WERI-Rb-1 (cell line): ENCODE results near the gene GGT6.
"Not testable (repeated sequence)": the region's sequence is repeated elsewhere in the genome, so short reads cannot be mapped to it uniquely, and the experiment has no call there.

ENCODE experiments used
- DNase-seq: peaks from one replicate; pipeline ENCODE4 v3.0.0-alpha.2; 2020
- H3K27ac ChIP-seq: fragments of 250-450 bp; sonication (Bioruptor Pico); 2 replicates; pipeline ENCODE4 v1.5.1; 2020; ENCODE audit warnings: mild to moderate bottlenecking, moderate library complexity
- H3K27me3 ChIP-seq: fragments of 250-450 bp; sonication (Bioruptor Pico); 2 replicates; pipeline ENCODE4 v1.5.1; 2021; ENCODE audit warnings: mild to moderate bottlenecking, low read depth, moderate library complexity; ENCODE audit not compliant: insufficient read depth, severe bottlenecking
- H3K36me3 ChIP-seq: fragments of 250-450 bp; sonication (Bioruptor Pico); 2 replicates; pipeline ENCODE4 v1.5.1; 2020; ENCODE audit warnings: mild to moderate bottlenecking, moderate library complexity
- H3K4me3 ChIP-seq: 2 replicates; pipeline ENCODE4 v1.5.1; 2011; ENCODE audit warnings: low read depth, mild to moderate bottlenecking, control low read depth, low read length
- H3K9me3 ChIP-seq: fragments of 250-450 bp; sonication (Bioruptor Pico); 2 replicates; pipeline ENCODE4 v1.5.1; 2021; ENCODE audit warnings: mild to moderate bottlenecking, moderate library complexity; ENCODE audit not compliant: severe bottlenecking
- CTCF ChIP-seq: IDR thresholded peaks from 2 replicates; pipeline ENCODE4 v1.5.1; 2011; ENCODE audit warnings: low read depth, mild to moderate bottlenecking, control low read depth, inconsistent platforms, low read length

The GGT6 gene

GRCh38 chr17:4583206-4583605, 22.8 kb upstream of the GGT6 start:
- H3K4me3 ChIP-seq = peak overlapping the region; percentile 53
- no peak overlapping the region for H3K27ac ChIP-seq
- no peak for TF ChIP-seq CTCF
- no peak for DNase-seq
- H3K9me3 ChIP-seq = no peaks in the 10 kb centered on the region
- no peaks in the 10 kb centered on the region for H3K27me3 ChIP-seq
- no peaks in the 10 kb centered on the region for H3K36me3 ChIP-seq

- DNase-seq = no peak
- Histone ChIP-seq H3K4me3 (no peak overlapping the region), H3K36me3 (no peaks in the 10 kb centered on the region), H3K27me3 (no peaks in the 10 kb centered on the region), H3K9me3 (no peaks in the 10 kb centered on the region), H3K27ac (no peak overlapping the region; the same call in 1 of the 2 replicates)
- TF ChIP-seq CTCF = no peak
Observed at GRCh38 chr17:4582691-4583090, 22.3 kb upstream of the GGT6 start.

GRCh38 chr17:4582101-4582501, 21.7 kb upstream of the GGT6 start:
- Histone ChIP-seq H3K27me3 (no peaks in the 10 kb centered on the region), H3K36me3 (no peaks in the 10 kb centered on the region), H3K27ac (peak overlapping the region; percentile 18), H3K9me3 (no peaks in the 10 kb centered on the region), H3K4me3 (no peak overlapping the region)
- no peak for TF ChIP-seq CTCF
- peak; percentile 50 for DNase-seq

- no peak overlapping the region for H3K4me3 ChIP-seq
- no peaks in the 10 kb centered on the region for H3K9me3 ChIP-seq
- H3K36me3 ChIP-seq = no peaks in the 10 kb centered on the region
- DNase-seq = no peak
- no peak overlapping the region for H3K27ac ChIP-seq
- no peak for TF ChIP-seq CTCF
- H3K27me3 ChIP-seq = no peaks in the 10 kb centered on the region
Observed at GRCh38 chr17:4580291-4580690, 19.9 kb upstream of the GGT6 start.

GRCh38 chr17:4579678-4580077, 19.3 kb upstream of the GGT6 start:
- no peak overlapping the region for H3K4me3 ChIP-seq
- no peaks in the 10 kb centered on the region for H3K27me3 ChIP-seq
- no peak overlapping the region for H3K27ac ChIP-seq
- no peak for DNase-seq
- no peak for TF ChIP-seq CTCF
- H3K9me3 ChIP-seq = no peaks in the 10 kb centered on the region
- H3K36me3 ChIP-seq = no peaks in the 10 kb centered on the region

- DNase-seq, H3K27me3 ChIP-seq, H3K9me3 ChIP-seq, H3K36me3 ChIP-seq, H3K27ac ChIP-seq, H3K4me3 ChIP-seq: not testable (repeated sequence)
Observed at GRCh38 chr17:4578349-4578748, 18.0 kb upstream of the GGT6 start.
